HG02973 (cell line): ENCODE results near the gene SSNA1.

ENCODE experiments used
- ATAC-seq: cut with Tn5 transposase; IDR thresholded peaks from one replicate; pipeline ENCODE4 v1.9.1; 2021; ENCODE audit warnings: moderate library complexity; ENCODE audit not compliant: unreplicated experiment

The SSNA1 gene

GRCh38 chr9:137219757-137220316, 31.4 kb downstream of the SSNA1 start:
- ATAC-seq, result no peak

GRCh38 chr9:137220317-137221094, 32.0 kb downstream of the SSNA1 start:
- ATAC-seq, result no peak

GRCh38 chr9:137221095-137221505, 32.6 kb downstream of the SSNA1 start:
- ATAC-seq, result no peak

- ATAC-seq, result no peak
These were observed 33.1 kb downstream of the SSNA1 start for GRCh38 chr9:137221506-137222111.

GRCh38 chr9:137222190-137223077, 34.0 kb downstream of the SSNA1 start, which contains the start of gene RNF208:
Gene RNF208 (minus strand): TSS chr9:137222240. CDS start chr9:137221212, 1,028 bp downstream.
- ATAC-seq, result no peak

GRCh38 chr9:137223078-137223970, 34.8 kb downstream of the SSNA1 start:
- peak; percentile 71 for ATAC-seq

- no peak for ATAC-seq
These were observed 36.6 kb downstream of the SSNA1 start, which contains the start of gene CYSRT1 for GRCh38 chr9:137224830-137225694. Gene CYSRT1 (plus strand): TSS chr9:137225174. CDS start chr9:137225622, 448 bp downstream.

- ATAC-seq, result no peak
These were observed 37.3 kb downstream of the SSNA1 start for GRCh38 chr9:137225699-137226331.

- ATAC-seq, result no peak
These were observed 38.0 kb downstream of the SSNA1 start for GRCh38 chr9:137226338-137227053.

- ATAC-seq, result no peak
These were observed 38.8 kb downstream of the SSNA1 start, which contains the start of gene RNF224 for GRCh38 chr9:137227054-137227852. Gene RNF224 (plus strand): TSS chr9:137227502. CDS start chr9:137228336, 834 bp downstream.

GRCh38 chr9:137227853-137228505, 39.5 kb downstream of the SSNA1 start:
- ATAC-seq, result no peak

GRCh38 chr9:137228506-137228967, 40.1 kb downstream of the SSNA1 start:
- ATAC-seq, result no peak

GRCh38 chr9:137228968-137229896, 40.8 kb downstream of the SSNA1 start:
- no peak for ATAC-seq

- no peak for ATAC-seq
These were observed 41.6 kb downstream of the SSNA1 start for GRCh38 chr9:137229903-137230704.
